HepG2 (cell line): ENCODE results near the gene PKP4. TPM values are rescaled to one million over a fixed set of nuclear protein-coding genes. Genes with fewer than 3 reads are reported as not detected.

Experiments
- AGO1 ChIP-seq: fragments of 200-400 bp; formaldehyde crosslinking; IDR thresholded peaks from 2 replicates; pipeline ENCODE4 v1.6.1; 2017; ENCODE audit warnings: mild to moderate bottlenecking, low read depth, low read length, moderate library complexity; ENCODE audit not compliant: poor library complexity, severe bottlenecking
- CCDC6 ChIP-seq: sonication (generic); formaldehyde crosslinking; IDR thresholded peaks from 2 replicates; pipeline ENCODE4 v1.8.1; 2022; ENCODE audit warnings: mild to moderate bottlenecking, missing genetic modification reagents, moderate library complexity
- CHD2 ChIP-seq: IDR thresholded peaks from 2 replicates; pipeline ENCODE4 v1.6.1; 2011; ENCODE audit warnings: low read depth, low read length, improper control_type of control experiment
- E2F2 ChIP-seq: sonication (generic); formaldehyde crosslinking; IDR thresholded peaks from 2 replicates; pipeline ENCODE4 v1.4.0; 2020; ENCODE audit warnings: missing genetic modification reagents, borderline replicate concordance
- ELF4 ChIP-seq: sonication (generic); formaldehyde crosslinking; IDR thresholded peaks from 2 replicates; pipeline ENCODE4 v1.5.0; 2020; ENCODE audit warnings: missing genetic modification reagents, mild to moderate bottlenecking, moderate library complexity, borderline replicate concordance
- ETV6 ChIP-seq: sonication (generic); formaldehyde crosslinking; conservative IDR thresholded peaks from 2 replicates; pipeline ENCODE4 v1.4.0; 2020; ENCODE audit warnings: missing genetic modification reagents
- HDAC6 ChIP-seq: fragments of 200-600 bp; sonication (generic); IDR thresholded peaks from 2 replicates; pipeline ENCODE4 v1.7.0; 2017; ENCODE audit warnings: mild to moderate bottlenecking, antibody characterized with exemption, low read length, low read depth
- JDP2 ChIP-seq: sonication (generic); formaldehyde crosslinking; IDR thresholded peaks from 2 replicates; pipeline ENCODE4 v1.8.1; 2022; ENCODE audit warnings: missing genetic modification reagents, borderline replicate concordance
- NCOA2 ChIP-seq: sonication (generic); formaldehyde crosslinking; IDR thresholded peaks from 2 replicates; pipeline ENCODE4 v1.8.0; 2022; ENCODE audit warnings: inconsistent platforms
- NR2F1 ChIP-seq, 2 experiments: fragments of 450-650 bp in 1 of 2; formaldehyde crosslinking in 1 of 2; IDR thresholded peaks; 2 replicates each; pipeline versions ENCODE4 v1.5.0 to v1.6.1; 2016 to 2020; ENCODE audit warnings: mild to moderate bottlenecking in 1 of 2, missing compliant biosample characterization in 1 of 2, missing genetic modification reagents in 1 of 2, moderate library complexity in 1 of 2
- ONECUT2 ChIP-seq: sonication (generic); formaldehyde crosslinking; IDR thresholded peaks from 2 replicates; pipeline ENCODE4 v1.4.0; 2020; ENCODE audit warnings: missing genetic modification reagents
- PHF20 ChIP-seq: sonication (generic); formaldehyde crosslinking; IDR thresholded peaks from 2 replicates; pipeline ENCODE4 v1.5.0; 2020; ENCODE audit warnings: mild to moderate bottlenecking, missing genetic modification reagents
- POLR2G ChIP-seq: fragments of 200-400 bp; formaldehyde crosslinking; IDR thresholded peaks from 2 replicates; pipeline ENCODE4 v1.6.1; 2018; ENCODE audit warnings: mild to moderate bottlenecking, low read depth, low read length, moderate library complexity
- SNRNP70 ChIP-seq: fragments of 200-400 bp; formaldehyde crosslinking; IDR thresholded peaks from 2 replicates; pipeline ENCODE4 v1.6.1; 2017; ENCODE audit warnings: mild to moderate bottlenecking, low read depth, low read length, moderate library complexity
- SOX13 ChIP-seq, 3 experiments: fragments of 450-650 bp in 1 of 3; sonication (generic) in 1 of 3; formaldehyde crosslinking in 1 of 3; IDR thresholded peaks in 2 of 3; conservative IDR thresholded peaks in 1 of 3; 2 replicates each; pipeline versions ENCODE4 v1.5.0 to v1.6.1; 2016 to 2020; ENCODE audit warnings: antibody characterized with exemption in 1 of 3, mild to moderate bottlenecking in 1 of 3, missing compliant biosample characterization in 1 of 3, missing genetic modification reagents in 1 of 3, moderate library complexity in 1 of 3
- TCF12 ChIP-seq, 2 experiments: fragments of 450-650 bp in 1 of 2; sonication (generic) in 1 of 2; formaldehyde crosslinking in 1 of 2; IDR thresholded peaks; 2 replicates each; pipeline versions ENCODE4 v1.6.1 to v1.8.0; 2017 to 2022; ENCODE audit warnings: antibody characterized with exemption in 1 of 2, mild to moderate bottlenecking in 1 of 2, missing genetic modification reagents in 1 of 2, moderate library complexity in 1 of 2
- TMF1 ChIP-seq: sonication (generic); formaldehyde crosslinking; IDR thresholded peaks from 2 replicates; pipeline ENCODE4 v1.8.1; 2022; ENCODE audit warnings: low read depth, missing genetic modification reagents
- ZFX ChIP-seq: sonication (generic); formaldehyde crosslinking; IDR thresholded peaks from 2 replicates; pipeline ENCODE4 v1.4.0; 2020; ENCODE audit warnings: mild to moderate bottlenecking, low read depth, missing genetic modification reagents, moderate library complexity
- ZFY ChIP-seq: sonication (generic); formaldehyde crosslinking; IDR thresholded peaks from 2 replicates; pipeline ENCODE4 v1.4.0; 2020; ENCODE audit warnings: missing genetic modification reagents
- ZNF207 ChIP-seq: fragments of 450-650 bp; IDR thresholded peaks from 2 replicates; pipeline ENCODE4 v1.6.1; 2016; ENCODE audit warnings: antibody characterized with exemption, borderline replicate concordance
- ZNF280B ChIP-seq: sonication (generic); formaldehyde crosslinking; IDR thresholded peaks from 2 replicates; pipeline ENCODE4 v1.5.0; 2020; ENCODE audit warnings: missing genetic modification reagents, mild to moderate bottlenecking, borderline replicate concordance
- ZNF3 ChIP-seq: IDR thresholded peaks from 2 replicates; pipeline ENCODE4 v1.7.0; 2017; ENCODE audit warnings: inconsistent platforms
- ZNF441 ChIP-seq: sonication (generic); formaldehyde crosslinking; IDR thresholded peaks from 2 replicates; pipeline ENCODE4 v1.7.0; 2021; ENCODE audit warnings: missing genetic modification reagents, borderline replicate concordance
- ZNF672 ChIP-seq: sonication (generic); formaldehyde crosslinking; IDR thresholded peaks from 2 replicates; pipeline ENCODE4 v1.8.1; 2022; ENCODE audit warnings: missing genetic modification reagents
- ZNF781 ChIP-seq: sonication (generic); formaldehyde crosslinking; IDR thresholded peaks from 2 replicates; pipeline ENCODE4 v1.5.1; 2020; ENCODE audit warnings: borderline replicate concordance, mild to moderate bottlenecking, missing genetic modification reagents; ENCODE audit errors: not compliant biosample characterization
- ZNF83 ChIP-seq: sonication (generic); formaldehyde crosslinking; IDR thresholded peaks from 2 replicates; pipeline ENCODE4 v1.4.0; 2020; ENCODE audit warnings: missing genetic modification reagents, mild to moderate bottlenecking, borderline replicate concordance
- polyA plus RNA-seq, 8 experiments: library from polyadenylated mRNA; depleted of rRNA in 3 of 8; stranded (reverse) in 7 of 8; unstranded in 1 of 8; fragments of >200 nt; fragmentation: Illumina TruSeq in 4 of 8; extraction: Trizol in 4 of 8; gene quantifications; 2 replicates each; pipeline versions ENCODE4 v1.2.1 to v1.2.3, GENCODE V29; 2011 to 2016; ENCODE audit warnings: low read depth in 4 of 8, missing spikeins in 1 of 8, mixed read lengths in 1 of 8; ENCODE audit not compliant: insufficient read depth in 1 of 8
- total RNA-seq, 5 experiments: library from RNA; depleted of rRNA; stranded (reverse); fragments of >200 nt; fragmentation: Illumina TruSeq; extraction: Trizol; gene quantifications; 2 replicates each; pipeline ENCODE4 v1.2.3, GENCODE V29; 2016; ENCODE audit warnings: low read depth in 1 of 5

Gene PKP4
- total and polyA plus RNA-seq, 2 of the 13 experiments (the other 11 are each of a cell fraction or from before 2014, with no cell fraction given) = 80.9 to 90.5 TPM

- no peak for TF ChIP-seq SOX13 (IDR thresholded peaks at IDR 0.05)
- peak; percentile 20 to 89 for TF ChIP-seq SOX13 (CRISPR knock-in tag; conservative IDR thresholded peaks at IDR 0.05 in 1 of 2, IDR thresholded peaks at IDR 0.05 in 1 of 2)
- peak in 1 of 2 experiments; percentile 11; a peak in 1 of 4 replicates for TF ChIP-seq NR2F1 (CRISPR knock-in tag; IDR thresholded peaks at IDR 0.05)
- TF ChIP-seq TCF12 (IDR thresholded peaks at IDR 0.05) = no peak
- TF ChIP-seq TCF12 (CRISPR knock-in tag; IDR thresholded peaks at IDR 0.05) = peak; percentile 23; the same call in 1 of the 2 replicates
- TF ChIP-seq ELF4 (CRISPR knock-in tag) = 0 out of 2 replicates have a peak, but pooled peaks have one; percentile 51
- peak; percentile 34; the same call in 1 of the 2 replicates for TF ChIP-seq ZNF441 (CRISPR knock-in tag)
- TF ChIP-seq POLR2G = no peak
- TF ChIP-seq JDP2 = peak; percentile 8; the same call in 1 of the 2 replicates
- TF ChIP-seq CHD2 = 0 out of 2 replicates have a peak, but pooled peaks have one; percentile 41
- TF ChIP-seq TMF1 (CRISPR knock-in tag) = peak; percentile 22; the same call in 1 of the 2 replicates
- TF ChIP-seq E2F2 (CRISPR knock-in tag) = peak; percentile 16; the same call in 1 of the 2 replicates
- TF ChIP-seq SNRNP70 = no peak
- peak; percentile 44; the same call in 1 of the 2 replicates for TF ChIP-seq CCDC6
- TF ChIP-seq ZNF207 = no peak
- no peak for TF ChIP-seq ZNF83
- peak; percentile 13 for TF ChIP-seq ZFY (CRISPR knock-in tag)
- no peak for TF ChIP-seq ONECUT2 (CRISPR knock-in tag)
- TF ChIP-seq NCOA2 (CRISPR knock-in tag) = peak; percentile 43; the same call in 1 of the 2 replicates
- TF ChIP-seq AGO1 = peak; percentile 86
- peak; percentile 22 for TF ChIP-seq ZNF781 (CRISPR knock-in tag)
- TF ChIP-seq ETV6 (CRISPR knock-in tag) = no peak
- TF ChIP-seq ZNF280B (CRISPR knock-in tag) = 0 out of 2 replicates have a peak, but pooled peaks have one; percentile 2
- TF ChIP-seq PHF20 = no peak
- TF ChIP-seq ZNF672 (CRISPR knock-in tag) = peak; percentile 32; the same call in 1 of the 2 replicates
- TF ChIP-seq ZNF3 (CRISPR knock-in tag) = no peak
- TF ChIP-seq HDAC6 = 0 out of 2 replicates have a peak, but pooled peaks have one; percentile 30
- 0 out of 2 replicates have a peak, but pooled peaks have one; percentile 7 for TF ChIP-seq ZFX (CRISPR knock-in tag)
Measured at GRCh38 chr2:158457092-158457825, 507 bp downstream of the PKP4 start (continued).
